GM12865 (cell line): ENCODE results near the gene TEX30.
"Not testable (repeated sequence)": the region's sequence is repeated elsewhere in the genome, so short reads cannot be mapped to it uniquely, and the experiment has no call there.

Source experiments
- DNase-seq: peaks from one replicate; pipeline ENCODE4 v3.0.0; 2010; ENCODE audit warnings: low read depth
- H3K4me3 ChIP-seq: 2 replicates; pipeline ENCODE4 v1.5.1; 2011; ENCODE audit warnings: mild to moderate bottlenecking, low read depth, low read length, control low read depth
- TF ChIP-seq, protein P1 (sequence below): IDR thresholded peaks from 2 replicates; pipeline ENCODE4 v1.5.1; 2011; ENCODE audit warnings: low read length, control low read depth, low read depth, inconsistent platforms; ENCODE audit not compliant: insufficient read depth; ENCODE audit errors: missing control alignments

TEX30 gene

DNA sequence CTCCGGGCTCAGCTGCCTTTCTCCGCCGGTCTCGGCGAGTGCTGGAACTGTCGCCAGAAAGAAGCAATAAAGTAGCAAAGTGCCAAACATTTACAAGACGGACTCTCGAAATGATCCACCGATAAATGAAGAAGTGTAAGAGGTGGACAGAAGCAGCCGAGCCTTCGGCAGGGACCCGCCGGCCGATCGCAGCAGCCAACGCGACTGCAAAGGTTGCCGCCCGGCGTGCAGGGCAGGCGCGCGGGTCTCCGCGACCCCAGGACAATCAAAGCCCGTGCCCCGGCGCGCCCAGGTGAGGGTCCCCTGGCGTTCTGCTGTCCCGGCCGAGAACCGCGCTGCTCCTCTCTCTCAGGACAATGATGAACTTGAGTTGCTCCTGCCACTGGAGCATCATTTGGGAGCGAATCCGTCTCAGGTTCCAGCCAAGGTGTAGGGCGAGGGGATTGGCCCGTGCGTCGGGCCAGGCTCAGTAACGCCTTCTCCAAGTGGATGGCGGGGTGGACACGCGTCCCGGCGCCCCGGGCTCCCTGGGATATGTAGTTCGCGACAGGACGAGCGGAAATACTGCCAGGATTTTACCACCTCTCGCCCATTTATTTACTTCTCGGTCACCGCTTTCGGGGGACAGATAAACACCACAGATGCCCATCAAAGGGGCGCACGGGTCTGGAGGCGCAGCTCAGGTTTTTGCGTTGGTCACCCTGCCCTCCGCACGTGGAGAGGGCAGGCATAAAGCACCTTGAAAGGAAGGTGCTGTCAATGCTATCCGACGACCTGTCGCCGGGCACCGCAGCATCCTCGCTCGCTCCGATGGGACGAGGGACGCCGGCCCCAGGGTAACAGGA, 25.2 kb upstream of the TEX30 start, which contains the start of the genes BIVM and POGLUT2:
TSS of gene BIVM (plus strand) at position 539 of the 845 bp plus-strand sequence. CDS start 8,149 bp downstream, outside the sequence.
TSS of gene POGLUT2 (minus strand) at position 396 of the 845 bp plus-strand sequence. CDS start at position 90, 306 bp downstream.
- DNase-seq: peak; percentile 94
- TF ChIP-seq, protein P1, sequence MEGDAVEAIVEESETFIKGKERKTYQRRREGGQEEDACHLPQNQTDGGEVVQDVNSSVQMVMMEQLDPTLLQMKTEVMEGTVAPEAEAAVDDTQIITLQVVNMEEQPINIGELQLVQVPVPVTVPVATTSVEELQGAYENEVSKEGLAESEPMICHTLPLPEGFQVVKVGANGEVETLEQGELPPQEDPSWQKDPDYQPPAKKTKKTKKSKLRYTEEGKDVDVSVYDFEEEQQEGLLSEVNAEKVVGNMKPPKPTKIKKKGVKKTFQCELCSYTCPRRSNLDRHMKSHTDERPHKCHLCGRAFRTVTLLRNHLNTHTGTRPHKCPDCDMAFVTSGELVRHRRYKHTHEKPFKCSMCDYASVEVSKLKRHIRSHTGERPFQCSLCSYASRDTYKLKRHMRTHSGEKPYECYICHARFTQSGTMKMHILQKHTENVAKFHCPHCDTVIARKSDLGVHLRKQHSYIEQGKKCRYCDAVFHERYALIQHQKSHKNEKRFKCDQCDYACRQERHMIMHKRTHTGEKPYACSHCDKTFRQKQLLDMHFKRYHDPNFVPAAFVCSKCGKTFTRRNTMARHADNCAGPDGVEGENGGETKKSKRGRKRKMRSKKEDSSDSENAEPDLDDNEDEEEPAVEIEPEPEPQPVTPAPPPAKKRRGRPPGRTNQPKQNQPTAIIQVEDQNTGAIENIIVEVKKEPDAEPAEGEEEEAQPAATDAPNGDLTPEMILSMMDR: no peak
- peak within 1 kb of the TSS; percentile 86 for H3K4me3 ChIP-seq

DNA sequence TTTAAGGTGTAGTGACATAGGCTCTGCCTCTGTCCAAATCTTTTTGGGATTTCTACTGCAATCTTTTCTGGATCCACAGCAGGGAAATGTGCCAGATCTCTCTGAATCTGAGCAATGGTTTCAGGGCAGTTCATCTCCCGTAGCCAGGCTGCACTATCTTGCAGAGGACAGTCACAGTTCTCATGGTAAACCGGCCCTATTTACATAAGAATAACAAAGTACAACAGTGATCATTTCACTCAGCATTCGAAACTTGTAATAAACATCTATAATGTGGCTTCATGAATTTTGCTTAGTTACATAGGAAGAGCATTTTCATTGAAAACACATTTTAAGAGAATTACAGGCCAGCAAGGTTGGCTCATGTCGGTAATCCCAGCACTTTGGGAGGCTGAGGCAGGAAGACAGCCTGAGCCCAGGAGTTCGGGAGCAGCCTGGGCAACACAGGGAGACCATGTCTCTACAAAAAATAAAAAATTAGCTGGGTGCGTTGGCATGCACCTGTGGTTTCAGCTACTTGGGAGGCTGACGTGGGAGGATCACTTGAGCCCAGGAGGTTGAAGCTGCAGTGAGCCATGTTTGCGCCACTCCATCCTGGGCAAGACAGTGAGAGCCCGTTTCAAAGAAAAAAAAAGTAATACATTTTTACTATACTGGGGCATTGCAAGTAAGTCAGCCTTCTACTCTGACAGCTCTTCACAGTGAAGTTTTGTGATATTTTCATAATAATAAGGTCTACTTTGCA, 20.2 kb upstream of the TEX30 start:
- TF ChIP-seq, protein P1: no peak
- no peak for DNase-seq
- H3K4me3 ChIP-seq: no peak overlapping the region

DNA sequence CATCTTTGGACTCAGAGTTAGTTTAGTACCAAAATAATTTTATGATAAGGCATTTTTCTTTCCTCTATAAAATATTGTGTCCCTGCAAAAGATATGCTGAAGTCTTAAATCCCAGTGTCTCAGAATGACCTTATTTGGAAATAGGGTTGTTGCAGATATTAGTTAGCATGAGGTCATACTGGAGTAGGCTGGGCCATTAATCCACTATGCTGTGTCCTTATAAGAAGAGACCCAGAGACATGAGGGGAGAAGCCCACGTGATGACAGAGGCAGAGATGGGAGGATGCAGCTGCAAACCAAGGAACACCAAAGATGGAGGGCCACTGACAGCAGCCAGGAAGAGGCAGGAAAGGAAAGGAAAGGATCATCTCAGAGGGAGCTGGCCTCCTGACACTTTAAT, 18.8 kb upstream of the TEX30 start:
- DNase-seq: no peak
- TF ChIP-seq, protein P1: no peak
- H3K4me3 ChIP-seq: no peak overlapping the region

DNA sequence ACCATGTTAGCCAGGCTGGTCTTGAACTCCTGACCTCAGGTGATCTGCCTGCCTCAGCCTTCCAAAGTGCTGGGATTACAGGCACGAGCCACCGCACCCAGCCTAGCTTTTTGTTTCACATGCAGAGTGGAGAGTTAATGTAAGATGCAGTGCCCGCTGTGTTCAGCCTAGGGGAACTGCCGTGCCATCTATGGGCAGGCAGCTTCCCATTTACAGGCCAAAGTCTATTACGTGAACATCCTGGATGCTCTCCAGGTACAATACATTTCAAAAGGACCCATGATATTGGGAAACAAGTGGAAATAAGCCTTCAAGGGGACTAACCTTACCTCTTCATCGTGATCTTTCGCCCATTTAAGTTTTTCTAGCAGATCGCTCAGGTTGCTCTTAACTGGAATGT, 15.1 kb upstream of the TEX30 start:
- no peak for DNase-seq
- TF ChIP-seq, protein P1: no peak

DNA sequence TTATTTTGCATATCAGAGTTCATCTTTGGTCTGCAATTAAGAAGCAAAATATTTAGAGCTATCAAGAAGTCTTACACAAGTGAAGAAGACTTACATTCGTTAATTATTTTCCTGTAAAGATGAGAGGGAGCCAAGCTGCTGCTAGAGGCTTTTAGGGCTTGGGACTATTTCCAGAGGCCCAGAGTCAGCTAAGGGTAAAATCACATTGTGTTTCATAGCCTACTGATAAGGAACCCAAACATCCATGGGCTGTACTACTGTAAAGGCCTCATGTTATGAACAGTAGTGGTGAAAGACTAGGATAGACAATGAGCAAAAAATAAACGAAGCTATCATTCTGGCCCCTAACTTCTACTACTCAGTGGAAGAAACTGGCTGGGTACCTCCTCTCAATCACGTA, 10.9 kb upstream of the TEX30 start:
- TF ChIP-seq, protein P1: no peak

More for the DNA sequence above, 15.1 kb upstream of the TEX30 start:
- H3K4me3 ChIP-seq: no peak overlapping the region

DNA sequence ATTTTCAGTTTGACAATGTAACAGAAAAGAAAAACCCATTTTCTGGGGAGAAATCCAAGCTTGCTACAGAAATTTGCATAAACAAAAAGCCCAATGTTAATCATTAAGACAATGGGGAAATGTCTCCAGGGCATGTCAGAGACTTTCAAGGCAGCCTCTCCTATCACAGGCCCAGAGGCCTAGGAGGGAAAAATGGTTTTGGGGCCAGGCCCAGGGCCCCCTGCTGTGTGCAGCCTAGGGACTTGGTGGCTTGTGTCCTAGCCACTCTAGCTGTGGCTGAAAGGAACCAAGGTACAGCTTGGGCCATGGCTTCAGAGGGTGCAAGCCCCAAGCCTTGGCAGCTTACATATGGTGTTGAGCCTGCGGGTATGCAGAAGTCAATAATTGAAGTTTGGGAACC, 8.0 kb upstream of the TEX30 start:
- TF ChIP-seq, protein P1: no peak
- no peak for DNase-seq
- H3K4me3 ChIP-seq: no peak overlapping the region

More for the DNA sequence above, 10.9 kb upstream of the TEX30 start:
- no peak for DNase-seq
- H3K4me3 ChIP-seq: no peak overlapping the region

DNA sequence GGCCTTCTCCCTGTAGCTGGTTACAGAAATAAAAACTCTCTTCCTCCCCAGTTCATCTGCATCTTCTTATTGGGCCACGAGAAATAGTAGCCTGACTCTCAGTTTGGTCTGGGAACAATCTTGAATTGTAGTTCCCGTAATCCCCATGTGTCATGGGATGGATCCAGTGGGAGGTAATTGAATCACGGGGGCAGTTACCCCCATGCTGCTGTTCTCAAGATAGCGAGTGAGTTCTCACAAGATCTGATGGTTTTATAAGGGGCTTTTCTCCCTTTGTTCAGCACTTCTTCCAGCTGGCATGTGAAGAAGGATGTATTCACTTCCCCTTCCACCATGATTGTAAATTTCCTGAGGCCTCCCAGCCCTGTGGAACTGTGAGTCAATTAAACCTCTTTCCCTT, 7.1 kb upstream of the TEX30 start:
- not testable (repeated sequence) for DNase-seq

More for the DNA sequence above, 7.1 kb upstream of the TEX30 start:
- not testable (repeated sequence) for H3K4me3 ChIP-seq
